VCaP (cell line): ENCODE measurements around the gene BZW2.

Experiments used
- H3K27ac ChIP-seq: fragments of 450-650 bp; 2 replicates; pipeline ENCODE4 v1.5.1; 2017
- TF ChIP-seq, protein P1 (sequence below): fragments of 450-650 bp; conservative IDR thresholded peaks from 2 replicates; pipeline ENCODE4 v1.5.1; 2017; ENCODE audit warnings: mild to moderate bottlenecking, moderate library complexity

Gene BZW2

DNA sequence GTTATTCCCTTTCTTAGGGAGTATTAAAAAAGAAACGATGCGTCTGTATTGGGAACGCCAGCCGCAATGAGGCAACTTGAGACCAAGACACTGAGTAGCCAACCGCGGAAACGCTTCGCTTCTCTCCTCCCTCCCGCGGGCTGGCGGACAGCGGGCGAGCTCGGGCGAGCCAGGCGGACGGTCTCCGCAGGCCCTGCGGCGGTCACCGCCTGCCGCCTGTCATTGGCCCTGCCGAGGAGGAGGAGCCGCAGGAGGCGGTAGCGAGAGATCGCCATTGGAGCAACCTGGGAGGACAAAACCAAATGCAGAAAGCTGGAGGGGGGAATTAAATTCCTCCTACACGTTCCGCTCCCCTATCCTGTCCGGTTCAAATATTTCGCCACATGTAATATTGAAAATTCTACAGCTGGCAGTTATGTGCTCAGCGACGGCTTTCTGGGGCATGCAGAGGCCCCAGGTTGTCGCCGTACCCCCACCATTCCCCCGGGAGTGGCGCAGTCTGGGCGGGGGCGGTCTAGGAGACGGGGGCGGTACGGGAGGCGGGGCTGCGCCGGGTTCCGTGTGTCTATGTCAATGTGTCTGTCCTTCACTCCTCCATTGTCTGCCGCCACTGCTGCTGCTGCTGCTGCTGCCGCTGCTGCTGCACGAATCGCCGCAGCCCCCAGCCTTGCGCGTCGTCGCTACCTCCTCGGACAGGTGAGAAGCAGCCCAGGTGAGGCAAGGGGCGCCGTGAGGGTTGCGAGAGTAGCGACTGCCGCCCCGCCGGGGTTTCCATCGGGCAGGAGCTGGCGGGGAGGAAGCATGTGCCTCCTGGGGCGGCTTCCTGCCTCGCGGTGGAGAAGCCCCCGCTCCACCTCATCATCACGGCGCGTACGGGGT is at the start of gene BZW2, which contains the start of gene ANKMY2:
TSS of gene BZW2 (plus strand) at position 589 of the 879 bp plus-strand sequence. CDS start 19,263 bp downstream, outside the sequence.
TSS of gene ANKMY2 (minus strand) at position 162 of the 879 bp plus-strand sequence. CDS start 181 bp downstream, outside the sequence.
- TF ChIP-seq, protein P1, sequence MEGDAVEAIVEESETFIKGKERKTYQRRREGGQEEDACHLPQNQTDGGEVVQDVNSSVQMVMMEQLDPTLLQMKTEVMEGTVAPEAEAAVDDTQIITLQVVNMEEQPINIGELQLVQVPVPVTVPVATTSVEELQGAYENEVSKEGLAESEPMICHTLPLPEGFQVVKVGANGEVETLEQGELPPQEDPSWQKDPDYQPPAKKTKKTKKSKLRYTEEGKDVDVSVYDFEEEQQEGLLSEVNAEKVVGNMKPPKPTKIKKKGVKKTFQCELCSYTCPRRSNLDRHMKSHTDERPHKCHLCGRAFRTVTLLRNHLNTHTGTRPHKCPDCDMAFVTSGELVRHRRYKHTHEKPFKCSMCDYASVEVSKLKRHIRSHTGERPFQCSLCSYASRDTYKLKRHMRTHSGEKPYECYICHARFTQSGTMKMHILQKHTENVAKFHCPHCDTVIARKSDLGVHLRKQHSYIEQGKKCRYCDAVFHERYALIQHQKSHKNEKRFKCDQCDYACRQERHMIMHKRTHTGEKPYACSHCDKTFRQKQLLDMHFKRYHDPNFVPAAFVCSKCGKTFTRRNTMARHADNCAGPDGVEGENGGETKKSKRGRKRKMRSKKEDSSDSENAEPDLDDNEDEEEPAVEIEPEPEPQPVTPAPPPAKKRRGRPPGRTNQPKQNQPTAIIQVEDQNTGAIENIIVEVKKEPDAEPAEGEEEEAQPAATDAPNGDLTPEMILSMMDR: no peak
- peak within 1 kb of the TSS; percentile 87 for H3K27ac ChIP-seq

DNA sequence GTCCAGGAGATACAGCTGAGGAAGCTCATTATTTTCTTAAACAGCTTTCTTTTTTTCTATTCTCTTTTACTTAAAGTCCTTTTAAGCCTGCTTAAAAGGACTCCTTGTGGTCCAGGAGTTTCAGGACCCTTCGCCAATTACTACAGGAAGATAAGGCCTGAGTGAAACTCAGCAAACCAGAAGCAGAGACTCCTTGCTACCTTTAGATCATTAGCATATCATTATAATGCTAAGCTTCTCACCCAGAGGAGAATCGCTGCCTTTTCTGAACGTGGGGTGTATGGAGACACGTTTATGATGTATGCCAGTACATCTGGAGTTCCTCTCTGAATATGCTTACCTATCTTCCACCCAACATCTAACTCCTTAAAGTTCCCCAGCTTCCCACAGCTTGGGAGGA is 48.0 kb upstream of the BZW2 start:
- peak overlapping the region; percentile 52; the same call in 1 of the 2 replicates for H3K27ac ChIP-seq
- TF ChIP-seq, protein P1: no peak

DNA sequence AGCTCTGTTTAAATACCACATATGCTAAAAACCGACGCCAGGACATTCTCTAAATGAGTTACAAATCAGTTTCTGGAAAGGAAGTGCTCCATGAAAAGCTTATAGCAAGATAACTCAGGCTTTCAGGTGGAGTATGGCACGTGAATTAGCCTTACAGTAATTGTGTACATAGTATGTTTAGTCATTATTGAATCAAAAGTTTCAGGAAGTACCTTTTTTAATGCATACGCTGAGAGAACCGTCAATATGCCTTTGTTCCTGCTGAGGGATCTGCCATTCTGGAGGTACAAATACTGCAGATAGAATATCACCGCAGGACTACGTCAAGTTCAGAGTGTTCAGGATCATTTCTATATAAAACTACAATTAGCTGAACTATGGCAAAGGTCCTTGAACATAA is 46.1 kb upstream of the BZW2 start:
- TF ChIP-seq, protein P1: no peak
- peak overlapping the region; percentile 52 for H3K27ac ChIP-seq

DNA sequence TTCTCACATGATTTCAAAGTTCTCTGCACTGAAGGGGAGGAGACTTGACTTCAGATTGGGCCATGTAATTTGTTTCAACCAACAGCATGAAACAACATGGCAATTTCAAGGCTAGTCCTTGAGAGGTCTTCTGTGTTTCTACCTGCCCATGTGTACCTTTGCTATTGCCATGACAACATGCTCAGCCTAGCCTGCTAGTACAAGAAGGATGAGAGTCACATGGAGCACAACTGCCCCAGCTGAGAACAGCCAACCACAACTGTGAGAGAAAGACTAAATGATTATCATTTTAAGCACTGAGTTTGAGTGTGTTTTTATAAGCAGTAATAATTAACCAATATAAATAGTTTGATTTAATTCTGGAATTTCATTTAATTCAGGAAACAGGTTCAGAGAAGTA is 42.3 kb upstream of the BZW2 start:
- TF ChIP-seq, protein P1: no peak
- no peak overlapping the region for H3K27ac ChIP-seq

DNA sequence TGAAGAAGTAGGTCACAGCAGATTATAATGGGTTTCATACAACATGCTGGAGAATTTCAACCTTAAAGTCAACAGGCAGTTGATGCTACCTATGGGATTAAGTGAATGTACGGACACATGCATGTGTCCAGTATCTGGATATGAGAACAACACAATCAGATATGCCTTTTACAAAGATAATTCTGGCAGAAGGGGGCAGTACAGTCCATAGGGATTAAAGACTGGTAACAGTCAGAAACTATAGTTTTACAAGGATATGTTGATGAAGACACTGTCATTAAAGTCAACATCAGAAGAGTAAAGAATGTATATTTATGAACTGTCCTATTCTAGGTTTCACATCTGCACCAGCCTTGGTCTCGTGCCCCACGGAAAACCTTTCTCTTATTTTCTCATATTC is 41.9 kb upstream of the BZW2 start:
- TF ChIP-seq, protein P1: no peak
- H3K27ac ChIP-seq: no peak overlapping the region

DNA sequence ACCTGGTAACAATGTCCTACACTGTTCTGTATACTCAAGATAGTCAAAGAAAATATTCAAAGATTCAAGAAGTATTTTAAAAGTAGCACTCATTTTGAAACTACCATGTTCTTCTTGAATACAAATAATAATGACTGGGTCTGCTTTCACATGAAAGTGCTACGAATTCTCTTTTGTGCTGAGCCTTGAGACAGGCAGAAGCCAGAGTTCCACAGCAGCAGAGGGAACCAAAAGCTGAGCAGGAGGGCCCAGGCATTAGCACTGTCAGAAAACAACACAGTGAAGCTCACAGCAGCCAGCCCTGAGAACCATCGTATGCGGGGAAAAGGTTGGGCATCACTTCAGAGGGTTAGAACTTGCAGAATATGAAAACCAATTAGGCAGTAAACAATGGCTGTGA is 39.3 kb upstream of the BZW2 start:
- TF ChIP-seq, protein P1: no peak
- H3K27ac ChIP-seq: no peak overlapping the region

DNA sequence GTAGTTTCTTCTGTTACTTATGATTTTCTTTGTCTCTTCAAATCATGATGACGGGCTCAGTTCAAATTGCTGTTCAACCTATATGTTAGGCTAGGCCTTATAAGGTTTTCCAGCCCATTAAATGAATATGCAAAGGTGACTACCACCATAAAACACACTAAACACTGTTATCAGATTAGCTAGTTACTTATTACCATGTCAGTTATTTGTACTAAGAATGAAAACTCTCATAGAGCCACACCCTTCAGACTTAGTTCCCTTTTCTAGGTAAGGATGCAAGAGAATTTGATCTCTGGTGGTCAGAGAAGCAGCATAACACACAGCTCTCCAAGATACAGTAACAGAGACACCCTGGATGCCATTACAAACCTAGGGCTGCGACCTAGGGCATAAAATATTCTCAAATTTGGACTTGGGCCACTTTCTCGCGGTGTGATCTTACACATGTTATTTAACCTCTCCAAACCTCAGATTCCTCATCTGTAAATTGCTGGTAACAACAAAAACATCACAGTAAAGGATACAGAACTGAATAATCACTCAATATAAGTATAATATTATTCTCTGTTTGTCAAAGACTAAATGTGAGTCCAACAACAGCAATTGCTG is 36.0 kb upstream of the BZW2 start:
- H3K27ac ChIP-seq: peak overlapping the region; percentile 43
- TF ChIP-seq, protein P1: no peak
